ENCODE measurements around the gene RXRA.

RXRA gene

DNA sequence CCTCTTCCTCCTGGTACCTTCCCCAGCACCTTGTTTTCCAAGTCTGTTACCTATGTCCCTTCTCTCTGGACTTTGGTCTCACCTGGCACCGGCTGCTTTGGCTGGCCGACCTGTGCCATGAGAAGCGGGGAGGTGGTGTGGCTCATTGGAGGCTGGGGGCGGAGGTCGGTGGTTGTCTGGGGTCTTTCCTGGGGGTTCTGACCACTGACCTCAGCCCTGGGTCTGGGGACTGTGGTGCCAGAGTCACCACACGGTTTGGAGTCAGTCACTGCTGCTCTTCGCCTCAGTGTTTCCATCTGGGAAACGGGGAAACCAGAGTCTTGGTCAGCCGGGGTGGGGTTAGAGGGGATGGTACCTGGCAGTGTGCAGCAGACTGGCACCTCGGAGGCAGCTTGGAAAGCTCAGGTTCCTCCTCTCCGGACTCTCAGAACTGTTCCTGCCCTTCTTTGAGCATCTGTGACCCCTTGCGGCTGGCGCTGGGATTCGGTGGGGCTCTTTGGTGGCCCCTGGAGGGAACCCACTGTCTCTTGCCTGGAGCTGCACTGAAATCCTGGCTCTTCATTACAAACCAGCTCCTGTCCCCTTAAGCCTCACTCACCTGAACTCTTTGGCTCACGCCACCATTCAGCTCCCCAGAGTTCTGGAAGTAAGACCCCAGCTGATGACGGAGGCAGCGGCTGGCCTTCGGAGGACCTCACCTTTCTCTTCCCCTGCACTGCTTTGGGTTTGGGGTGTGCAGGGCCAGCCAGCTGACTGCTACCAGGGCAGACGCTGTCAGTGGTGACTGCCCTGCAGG is 4.1 kb upstream of the RXRA start:
- H3K27ac ChIP-seq (replicated peaks) = no peak overlapping the region
- H3K27me3 ChIP-seq (ENCODE audit: insufficient read depth, poor library complexity, severe bottlenecking) = no peaks in the 10 kb centered on the region
- H3K4me3 ChIP-seq (replicated peaks; ENCODE audit: insufficient read depth, low read length) = no peak overlapping the region
- no peak for TF ChIP-seq GABPA (IDR thresholded peaks at IDR 0.05; ENCODE audit: low read depth)
- TF ChIP-seq, protein P1, sequence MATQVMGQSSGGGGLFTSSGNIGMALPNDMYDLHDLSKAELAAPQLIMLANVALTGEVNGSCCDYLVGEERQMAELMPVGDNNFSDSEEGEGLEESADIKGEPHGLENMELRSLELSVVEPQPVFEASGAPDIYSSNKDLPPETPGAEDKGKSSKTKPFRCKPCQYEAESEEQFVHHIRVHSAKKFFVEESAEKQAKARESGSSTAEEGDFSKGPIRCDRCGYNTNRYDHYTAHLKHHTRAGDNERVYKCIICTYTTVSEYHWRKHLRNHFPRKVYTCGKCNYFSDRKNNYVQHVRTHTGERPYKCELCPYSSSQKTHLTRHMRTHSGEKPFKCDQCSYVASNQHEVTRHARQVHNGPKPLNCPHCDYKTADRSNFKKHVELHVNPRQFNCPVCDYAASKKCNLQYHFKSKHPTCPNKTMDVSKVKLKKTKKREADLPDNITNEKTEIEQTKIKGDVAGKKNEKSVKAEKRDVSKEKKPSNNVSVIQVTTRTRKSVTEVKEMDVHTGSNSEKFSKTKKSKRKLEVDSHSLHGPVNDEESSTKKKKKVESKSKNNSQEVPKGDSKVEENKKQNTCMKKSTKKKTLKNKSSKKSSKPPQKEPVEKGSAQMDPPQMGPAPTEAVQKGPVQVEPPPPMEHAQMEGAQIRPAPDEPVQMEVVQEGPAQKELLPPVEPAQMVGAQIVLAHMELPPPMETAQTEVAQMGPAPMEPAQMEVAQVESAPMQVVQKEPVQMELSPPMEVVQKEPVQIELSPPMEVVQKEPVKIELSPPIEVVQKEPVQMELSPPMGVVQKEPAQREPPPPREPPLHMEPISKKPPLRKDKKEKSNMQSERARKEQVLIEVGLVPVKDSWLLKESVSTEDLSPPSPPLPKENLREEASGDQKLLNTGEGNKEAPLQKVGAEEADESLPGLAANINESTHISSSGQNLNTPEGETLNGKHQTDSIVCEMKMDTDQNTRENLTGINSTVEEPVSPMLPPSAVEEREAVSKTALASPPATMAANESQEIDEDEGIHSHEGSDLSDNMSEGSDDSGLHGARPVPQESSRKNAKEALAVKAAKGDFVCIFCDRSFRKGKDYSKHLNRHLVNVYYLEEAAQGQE (IDR thresholded peaks at IDR 0.05; ENCODE audit: insufficient replicate concordance, low read depth) = no peak
- TF ChIP-seq POLR2AphosphoS5 (IDR thresholded peaks at IDR 0.05; ENCODE audit: low read depth) = no peak
- TF ChIP-seq SPI1 (IDR thresholded peaks at IDR 0.05; ENCODE audit: borderline replicate concordance, low read depth) = no peak
- TF ChIP-seq, protein P2, sequence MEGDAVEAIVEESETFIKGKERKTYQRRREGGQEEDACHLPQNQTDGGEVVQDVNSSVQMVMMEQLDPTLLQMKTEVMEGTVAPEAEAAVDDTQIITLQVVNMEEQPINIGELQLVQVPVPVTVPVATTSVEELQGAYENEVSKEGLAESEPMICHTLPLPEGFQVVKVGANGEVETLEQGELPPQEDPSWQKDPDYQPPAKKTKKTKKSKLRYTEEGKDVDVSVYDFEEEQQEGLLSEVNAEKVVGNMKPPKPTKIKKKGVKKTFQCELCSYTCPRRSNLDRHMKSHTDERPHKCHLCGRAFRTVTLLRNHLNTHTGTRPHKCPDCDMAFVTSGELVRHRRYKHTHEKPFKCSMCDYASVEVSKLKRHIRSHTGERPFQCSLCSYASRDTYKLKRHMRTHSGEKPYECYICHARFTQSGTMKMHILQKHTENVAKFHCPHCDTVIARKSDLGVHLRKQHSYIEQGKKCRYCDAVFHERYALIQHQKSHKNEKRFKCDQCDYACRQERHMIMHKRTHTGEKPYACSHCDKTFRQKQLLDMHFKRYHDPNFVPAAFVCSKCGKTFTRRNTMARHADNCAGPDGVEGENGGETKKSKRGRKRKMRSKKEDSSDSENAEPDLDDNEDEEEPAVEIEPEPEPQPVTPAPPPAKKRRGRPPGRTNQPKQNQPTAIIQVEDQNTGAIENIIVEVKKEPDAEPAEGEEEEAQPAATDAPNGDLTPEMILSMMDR (IDR thresholded peaks at IDR 0.05; ENCODE audit: insufficient read depth, low read length) = no peak
- no peak for DNase-seq (ENCODE audit: low read depth in 1 of 2, low spot score in 1 of 2)

DNA sequence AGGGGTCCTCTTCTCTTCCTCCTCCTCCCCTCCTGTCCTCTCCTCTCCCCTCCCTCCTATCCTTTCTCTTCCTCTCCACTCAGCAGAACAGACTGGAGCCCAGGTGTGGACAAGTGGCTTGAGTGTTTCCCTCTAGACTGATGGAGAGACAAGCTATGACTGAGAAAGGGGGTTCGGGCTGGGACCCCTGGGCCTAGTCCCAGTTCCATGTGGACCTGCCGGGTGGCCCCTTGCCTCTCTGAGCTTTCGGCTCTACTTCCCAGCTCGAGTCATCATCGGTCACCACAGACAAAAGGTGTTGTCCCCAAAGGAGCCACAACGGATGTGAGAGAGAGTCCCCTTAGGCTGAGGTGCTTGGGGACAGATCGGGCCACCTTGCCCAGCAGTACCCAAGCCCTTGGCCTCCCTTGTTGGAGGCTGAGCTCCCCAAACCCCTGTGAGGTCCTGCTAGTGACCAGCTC is 3.4 kb upstream of the RXRA start:
- DNase-seq (ENCODE audit: low read depth in 1 of 2, low spot score in 1 of 2) = no peak
- TF ChIP-seq, protein P1 (IDR thresholded peaks at IDR 0.05; ENCODE audit: insufficient replicate concordance, low read depth) = no peak
- no peak for TF ChIP-seq SPI1 (IDR thresholded peaks at IDR 0.05; ENCODE audit: borderline replicate concordance, low read depth)
- TF ChIP-seq, protein P2 (IDR thresholded peaks at IDR 0.05; ENCODE audit: insufficient read depth, low read length) = no peak
- TF ChIP-seq GABPA (IDR thresholded peaks at IDR 0.05; ENCODE audit: low read depth) = no peak
- TF ChIP-seq POLR2AphosphoS5 (IDR thresholded peaks at IDR 0.05; ENCODE audit: low read depth) = no peak
- Histone ChIP-seq H3K27ac (replicated peaks) (no peak overlapping the region), H3K27me3 (ENCODE audit: insufficient read depth, poor library complexity, severe bottlenecking) (no peaks in the 10 kb centered on the region), H3K4me3 (replicated peaks; ENCODE audit: insufficient read depth, low read length) (no peak overlapping the region)

DNA sequence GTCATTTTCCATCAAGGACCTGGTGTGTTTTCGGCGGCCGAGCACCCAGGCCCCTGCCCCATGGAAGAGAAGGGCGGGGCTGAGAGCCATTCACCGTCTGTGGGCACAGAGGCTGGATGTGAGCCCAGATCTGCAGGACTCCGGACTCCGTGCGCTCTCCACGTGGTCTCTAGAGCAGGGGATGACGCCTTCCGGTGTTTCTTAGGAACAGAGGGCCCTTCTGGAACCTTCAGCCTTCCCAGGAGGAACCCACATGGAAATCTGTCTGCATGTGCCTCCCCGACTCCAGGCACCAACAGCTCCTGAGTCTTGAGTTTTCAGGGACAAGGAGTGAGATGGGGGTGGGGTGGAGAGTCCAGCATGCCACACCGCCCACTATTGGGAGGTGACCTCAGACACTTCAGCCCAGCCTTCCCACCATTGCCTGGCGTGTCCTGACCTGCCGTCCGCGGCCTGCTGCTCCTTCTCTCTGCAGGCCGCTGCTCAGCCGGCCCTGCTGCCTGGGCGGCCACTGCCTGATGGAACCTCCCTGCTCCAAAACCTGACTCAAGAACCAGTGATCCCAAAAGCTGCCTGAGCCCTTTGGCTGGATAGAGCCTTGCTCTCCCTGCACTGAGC is 2.4 kb upstream of the RXRA start:
- H3K27me3 ChIP-seq (ENCODE audit: insufficient read depth, poor library complexity, severe bottlenecking) = no peaks in the 10 kb centered on the region
- DNase-seq (ENCODE audit: low read depth in 1 of 2, low spot score in 1 of 2) = no peak
- H3K4me3 ChIP-seq (replicated peaks; ENCODE audit: insufficient read depth, low read length) = no peak overlapping the region
- TF ChIP-seq GABPA (IDR thresholded peaks at IDR 0.05; ENCODE audit: low read depth) = no peak
- no peak for TF ChIP-seq SPI1 (IDR thresholded peaks at IDR 0.05; ENCODE audit: borderline replicate concordance, low read depth)
- no peak for TF ChIP-seq POLR2AphosphoS5 (IDR thresholded peaks at IDR 0.05; ENCODE audit: low read depth)
- TF ChIP-seq, protein P1 (IDR thresholded peaks at IDR 0.05; ENCODE audit: insufficient replicate concordance, low read depth) = no peak
- TF ChIP-seq, protein P2 (IDR thresholded peaks at IDR 0.05; ENCODE audit: insufficient read depth, low read length) = no peak
- H3K27ac ChIP-seq (replicated peaks) = no peak overlapping the region
